Left ventricle myocardium inferior (tissue), 1 donor: ENCODE data around the gene CPE. TPM values are rescaled to one million over a fixed set of nuclear protein-coding genes. Genes with fewer than 3 reads are reported as not detected.

Source experiments
- DNase-seq: peaks from one replicate; pipeline ENCODE4 v3.0.0-alpha.2; 2020
- H3K27ac ChIP-seq: fragments of 200-600 bp; replicated peaks from 2 replicates; pipeline ENCODE4 v1.8.0; 2021
- H3K27me3 ChIP-seq: fragments of 200-600 bp; 2 replicates; pipeline ENCODE4 v1.8.0; 2021; ENCODE audit warnings: low read depth
- H3K36me3 ChIP-seq: fragments of 200-600 bp; 2 replicates; pipeline ENCODE4 v1.8.0; 2021
- H3K4me1 ChIP-seq: fragments of 200-600 bp; 2 replicates; pipeline ENCODE4 v1.8.0; 2021
- H3K4me3 ChIP-seq: fragments of 200-600 bp; 2 replicates; pipeline ENCODE4 v1.8.0; 2021; ENCODE audit warnings: mild to moderate bottlenecking, moderate library complexity
- H3K9me3 ChIP-seq: fragments of 200-600 bp; replicated peaks from 2 replicates; pipeline ENCODE4 v1.8.0; 2021
- CTCF ChIP-seq: fragments of 200-600 bp; IDR thresholded peaks from 2 replicates; pipeline ENCODE4 v1.8.0; 2021; ENCODE audit warnings: antibody characterized with exemption, mild to moderate bottlenecking, borderline replicate concordance
- intact Hi-C: fragments of 100-400 bp; cut with micrococcal nuclease; formaldehyde crosslinking; loops from one replicate; pipeline ENCODE4 v1.11.0; 2022
- total RNA-seq: library from RNA; stranded (reverse); fragmentation: NEBNext Ultra II Directional; extraction: Animal tissue kit (Norgen Biotek cat#: 25700); gene quantifications from one replicate; pipeline ENCODE4 v1.2.1, GENCODE V29; 2021
- donor health status: DM: no; HTN: yes; CAD: no; lungs with severe emphysema.

The CPE gene
- total RNA-seq, 1 donor from 2014 or later = 43.2 TPM

- DNase-seq = no peak
- no peaks in the 10 kb centered on the region for H3K36me3 ChIP-seq
- H3K4me1 ChIP-seq = no peaks in the 10 kb centered on the region
- no peak overlapping the region for H3K4me3 ChIP-seq
- TF ChIP-seq CTCF = no peak
- no peak overlapping the region for H3K27ac ChIP-seq
- no peaks in the 10 kb centered on the region for H3K27me3 ChIP-seq
- intact Hi-C loops = no loop called here
- H3K9me3 ChIP-seq = no peaks in the 10 kb centered on the region
Observed at GRCh38 chr4:165518686-165519085, 139.9 kb downstream of the CPE start.

- H3K9me3 ChIP-seq = no peaks in the 10 kb centered on the region
- H3K27me3 ChIP-seq = no peaks in the 10 kb centered on the region
- no peak overlapping the region for H3K4me3 ChIP-seq
- no peak for TF ChIP-seq CTCF
- H3K36me3 ChIP-seq = no peaks in the 10 kb centered on the region
- intact Hi-C loops = no loop called here
- H3K27ac ChIP-seq = no peak overlapping the region
- DNase-seq = no peak
- no peaks in the 10 kb centered on the region for H3K4me1 ChIP-seq
Observed at GRCh38 chr4:165519591-165519990, 140.8 kb downstream of the CPE start.

- H3K36me3 ChIP-seq = no peaks in the 10 kb centered on the region
- intact Hi-C loops = no loop called here
- no peak overlapping the region for H3K27ac ChIP-seq
- H3K4me1 ChIP-seq = no peaks in the 10 kb centered on the region
- no peak for DNase-seq
- H3K4me3 ChIP-seq = no peak overlapping the region
- no peak for TF ChIP-seq CTCF
- no peaks in the 10 kb centered on the region for H3K9me3 ChIP-seq
- no peaks in the 10 kb centered on the region for H3K27me3 ChIP-seq
Observed at GRCh38 chr4:165520086-165520485, 141.3 kb downstream of the CPE start.

GRCh38 chr4:165522050-165522449 lies 143.2 kb downstream of the CPE start:
- no peak for DNase-seq
- no peaks in the 10 kb centered on the region for H3K27me3 ChIP-seq
- no peak for TF ChIP-seq CTCF
- intact Hi-C loops = no loop called here
- no peak overlapping the region for H3K27ac ChIP-seq
- no peaks in the 10 kb centered on the region for H3K4me1 ChIP-seq
- H3K36me3 ChIP-seq = no peaks in the 10 kb centered on the region
- no peak overlapping the region for H3K4me3 ChIP-seq
- H3K9me3 ChIP-seq = no peaks in the 10 kb centered on the region

- no peaks in the 10 kb centered on the region for H3K9me3 ChIP-seq
- no peak overlapping the region for H3K4me3 ChIP-seq
- H3K27me3 ChIP-seq = no peaks in the 10 kb centered on the region
- intact Hi-C loops = no loop called here
- H3K36me3 ChIP-seq = no peaks in the 10 kb centered on the region
- no peak for TF ChIP-seq CTCF
- H3K4me1 ChIP-seq = no peaks in the 10 kb centered on the region
- no peak for DNase-seq
- H3K27ac ChIP-seq = no peak overlapping the region
Observed at GRCh38 chr4:165524532-165525190, 145.9 kb downstream of the CPE start.

- Histone ChIP-seq H3K9me3 (no peaks in the 10 kb centered on the region), H3K4me1 (no peaks in the 10 kb centered on the region), H3K27me3 (no peaks in the 10 kb centered on the region), H3K27ac (no peak overlapping the region), H3K4me3 (no peak overlapping the region), H3K36me3 (no peaks in the 10 kb centered on the region)
- intact Hi-C loops = no loop called here
- no peak for DNase-seq
- TF ChIP-seq CTCF = no peak
Observed at GRCh38 chr4:165532976-165533375, 154.2 kb downstream of the CPE start.
